Measurements from ENCODE around the gene MUS81. TPM values are rescaled to one million over a fixed set of nuclear protein-coding genes. Genes with fewer than 3 reads are reported as not detected.

The MUS81 gene
- total and polyA plus RNA-seq, 10 of the 15 experiments (the other 5 are each of a cell fraction or from before 2014, with no cell fraction given), result 11.8 to 76.1 (median 48.4) TPM

- Histone ChIP-seq H3K36me3 (ENCODE audit: control insufficient read depth in 2 of 2, insufficient read depth in 2 of 2, low read length in 1 of 2) (peaks cover 22 to 38% of the 10 kb centered on the region in 2 experiments), H3K79me2 (ENCODE audit: control insufficient read depth, insufficient read depth, low read length) (peaks cover 2% of the 10 kb centered on the region), H3K27me3 (replicated peaks in 1 of 2; ENCODE audit: control insufficient read depth in 2 of 2, insufficient read depth in 2 of 2, low read length in 1 of 2) (no peaks in the 10 kb centered on the region), H3K4me3 (no peak overlapping the region), H4K20me1 (ENCODE audit: control insufficient read depth, insufficient read depth) (no peaks in the 10 kb centered on the region; the same call in 1 of the 2 replicates), H3K27ac (ENCODE audit: control insufficient read depth, insufficient read depth) (no peak overlapping the region), H2AFZ (ENCODE audit: control insufficient read depth, low read depth, low read length) (no peak overlapping the region), H3K4me2 (ENCODE audit: control insufficient read depth, insufficient read depth) (no peak overlapping the region), H3K9me3 (replicated peaks; ENCODE audit: control insufficient read depth, insufficient read depth, low read length) (no peaks in the 10 kb centered on the region), H3K9ac (ENCODE audit: control insufficient read depth, insufficient read depth, low read length) (no peak overlapping the region), H3K4me1 (ENCODE audit: control insufficient read depth, insufficient read depth, low read length) (peaks cover 7% of the 10 kb centered on the region)
- RAD21 ChIA-PET (ENCODE audit: unreplicated experiment), result no interaction called here
- BruUV-seq (replicated peaks), result no TSS peak
- no peak for DNase-seq (ENCODE audit: low read depth, low spot score)
- peak; percentile 36; the same call in 2 of the 3 replicates for ATAC-seq
- in situ Hi-C loops (cut with MboI) (loop anchor here (25.0 kb wide), 1 partner anchor 1630 kb away; the partner anchor contains the start of genes DNAJC4, FKBP2, NUDT22 and PPP1R14B), intact Hi-C loops (cut with micrococcal nuclease; ENCODE audit: unreplicated experiment) (no loop called here)
- POLR2A ChIA-PET, result interaction anchor here (0.6 to 1.1 kb wide), 2 partner anchors 34 to 1241 kb away, joined by 3 read pairs; partner anchors contain the start of gene SNX32
- TF ChIP-seq POLR2A (IDR thresholded peaks at IDR 0.05; ENCODE audit: low read depth, low read length) (0 out of 2 replicates have a peak, but pooled peaks have one; percentile 8), HDAC6 (IDR thresholded peaks at IDR 0.05; ENCODE audit: unreplicated experiment) (no peak), NFYB (IDR thresholded peaks at IDR 0.05; ENCODE audit: insufficient read depth, low read depth, low read length) (no peak), IRF5 (IDR thresholded peaks at IDR 0.05; ENCODE audit: borderline replicate concordance) (no peak)
- SMC1A ChIA-PET (ENCODE audit: uncharacterized antibody, unreplicated experiment), result no interaction called here
- FAIRE-seq, result no peak
- 62% methylated on average over 29 of the region's 29 CpGs for WGBS (ENCODE audit: insufficient coverage, insufficient replicate concordance, low lambda C conversion rate, missing lambda C conversion rate)
- CTCF ChIA-PET, result no interaction called here
These were observed 7.2 kb downstream of the MUS81 start for GRCh38 chr11:65867284-65868071.
